GM12874 (cell line): ENCODE results near the gene RIPPLY3.

Source experiments
- TF ChIP-seq, protein P1 (sequence below): IDR thresholded peaks from 2 replicates; pipeline ENCODE4 v1.5.1; 2011; ENCODE audit warnings: low read depth, mild to moderate bottlenecking, control low read depth, low read length, moderate library complexity; ENCODE audit not compliant: insufficient read depth

The RIPPLY3 gene

GRCh38 chr21:36987845-36988244 is 18.7 kb upstream of the RIPPLY3 start:
- TF ChIP-seq, protein P1, sequence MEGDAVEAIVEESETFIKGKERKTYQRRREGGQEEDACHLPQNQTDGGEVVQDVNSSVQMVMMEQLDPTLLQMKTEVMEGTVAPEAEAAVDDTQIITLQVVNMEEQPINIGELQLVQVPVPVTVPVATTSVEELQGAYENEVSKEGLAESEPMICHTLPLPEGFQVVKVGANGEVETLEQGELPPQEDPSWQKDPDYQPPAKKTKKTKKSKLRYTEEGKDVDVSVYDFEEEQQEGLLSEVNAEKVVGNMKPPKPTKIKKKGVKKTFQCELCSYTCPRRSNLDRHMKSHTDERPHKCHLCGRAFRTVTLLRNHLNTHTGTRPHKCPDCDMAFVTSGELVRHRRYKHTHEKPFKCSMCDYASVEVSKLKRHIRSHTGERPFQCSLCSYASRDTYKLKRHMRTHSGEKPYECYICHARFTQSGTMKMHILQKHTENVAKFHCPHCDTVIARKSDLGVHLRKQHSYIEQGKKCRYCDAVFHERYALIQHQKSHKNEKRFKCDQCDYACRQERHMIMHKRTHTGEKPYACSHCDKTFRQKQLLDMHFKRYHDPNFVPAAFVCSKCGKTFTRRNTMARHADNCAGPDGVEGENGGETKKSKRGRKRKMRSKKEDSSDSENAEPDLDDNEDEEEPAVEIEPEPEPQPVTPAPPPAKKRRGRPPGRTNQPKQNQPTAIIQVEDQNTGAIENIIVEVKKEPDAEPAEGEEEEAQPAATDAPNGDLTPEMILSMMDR: no peak

GRCh38 chr21:36988536-36988935 is 18.0 kb upstream of the RIPPLY3 start:
- TF ChIP-seq, protein P1: no peak

GRCh38 chr21:36989699-36990507 is 16.6 kb upstream of the RIPPLY3 start:
- TF ChIP-seq, protein P1: peak; percentile 93

GRCh38 chr21:36990508-36991205 is 15.8 kb upstream of the RIPPLY3 start:
- TF ChIP-seq, protein P1: no peak

DNA sequence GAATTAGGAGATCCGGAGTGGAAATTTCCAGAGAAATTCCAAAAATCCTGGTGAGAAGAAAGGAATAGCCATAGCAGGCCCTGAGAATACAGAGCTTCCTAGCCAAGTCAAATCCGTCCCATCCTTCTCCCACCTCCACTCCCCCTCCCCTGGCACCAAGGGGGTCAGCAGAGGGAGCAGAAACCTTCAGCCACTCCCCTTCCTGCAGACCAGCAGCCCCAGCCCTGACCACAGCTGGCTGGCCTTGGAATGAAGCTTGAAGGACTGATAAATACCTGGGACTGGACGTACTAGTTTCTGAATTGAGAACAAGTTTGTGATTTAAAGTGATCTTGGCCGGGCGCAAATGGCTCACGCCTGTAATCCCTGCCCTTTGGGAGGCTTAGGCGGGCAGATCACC is 13.8 kb upstream of the RIPPLY3 start:
- TF ChIP-seq, protein P1: no peak

DNA sequence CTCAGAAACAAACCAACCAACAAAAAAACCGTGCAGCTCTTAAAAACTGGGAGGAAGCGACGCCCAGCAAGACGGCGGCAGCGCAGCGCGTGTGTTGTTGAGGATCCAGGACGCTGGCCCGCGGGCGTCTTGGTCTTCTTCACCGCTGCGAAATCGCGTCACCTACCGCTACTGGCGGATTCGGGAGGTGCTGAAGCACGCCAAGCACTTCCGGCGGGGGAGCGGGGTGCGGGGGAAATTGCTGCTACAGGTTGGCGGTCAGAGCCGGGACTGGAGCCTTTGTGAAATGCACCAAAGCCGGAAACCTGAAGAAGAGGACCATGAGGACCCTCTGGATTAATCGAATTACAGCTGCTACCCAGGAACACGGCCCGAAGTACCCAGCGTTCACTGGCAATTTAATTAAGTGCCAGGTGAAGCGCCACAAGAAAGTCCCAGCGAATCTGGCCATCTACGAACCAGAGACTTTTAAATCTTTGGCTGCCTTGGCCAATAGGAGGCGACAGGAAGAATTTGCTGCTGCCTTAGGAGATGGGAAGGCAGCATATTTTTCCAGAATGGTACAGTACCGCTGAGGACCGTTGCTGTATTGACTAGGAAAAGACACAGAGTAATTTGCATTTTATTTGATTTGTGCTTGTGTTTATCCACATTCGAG is 11.9 kb upstream of the RIPPLY3 start:
- TF ChIP-seq, protein P1: no peak
